HG03571 (cell line): ENCODE measurements around the gene RXRA.

Experiments
- ATAC-seq: cut with Tn5 transposase; IDR thresholded peaks from one replicate; pipeline ENCODE4 v1.9.1; 2021; ENCODE audit not compliant: unreplicated experiment

Gene RXRA

DNA sequence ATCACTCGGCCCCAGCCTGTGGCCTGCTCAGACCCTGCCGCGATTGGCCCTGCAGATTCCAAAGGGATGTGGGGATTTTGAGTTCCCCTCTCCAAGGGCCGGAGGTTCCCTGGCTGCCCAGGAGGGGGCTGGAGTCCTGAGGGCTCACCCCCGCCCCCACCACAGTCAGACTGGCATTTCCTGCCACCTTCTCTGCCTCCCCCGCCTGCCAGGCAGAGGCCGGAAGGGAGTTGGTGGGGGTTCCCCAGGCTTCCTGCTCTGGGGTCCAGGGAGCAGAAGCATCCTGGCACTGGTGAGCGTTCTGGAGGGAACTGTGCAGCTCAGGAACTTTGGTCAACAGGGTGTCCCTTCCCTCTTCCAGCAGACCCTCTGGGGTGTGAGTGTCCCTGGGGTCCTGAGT lies 70.6 kb downstream of the RXRA start:
- no peak for ATAC-seq

DNA sequence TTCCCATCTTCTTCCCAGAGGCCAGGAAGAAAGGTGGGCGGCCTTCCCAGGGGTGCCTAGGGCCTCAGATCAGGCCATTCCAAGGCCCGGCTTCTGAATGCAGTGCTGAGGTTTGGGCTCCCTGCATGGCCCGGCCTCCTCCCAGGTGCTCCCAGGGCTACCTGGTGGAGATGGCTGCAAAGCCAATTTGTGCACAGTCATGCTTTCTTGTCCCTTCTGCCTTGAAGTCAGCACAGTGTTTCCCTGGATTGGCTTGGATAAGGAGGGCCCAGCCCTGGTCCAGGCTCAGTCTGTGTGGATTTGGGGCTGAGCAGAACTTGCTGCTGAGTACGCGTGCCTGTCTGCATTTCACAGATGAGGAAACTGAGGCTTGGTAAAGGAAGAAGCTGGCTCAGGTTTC lies 72.5 kb downstream of the RXRA start:
- ATAC-seq, result no peak

DNA sequence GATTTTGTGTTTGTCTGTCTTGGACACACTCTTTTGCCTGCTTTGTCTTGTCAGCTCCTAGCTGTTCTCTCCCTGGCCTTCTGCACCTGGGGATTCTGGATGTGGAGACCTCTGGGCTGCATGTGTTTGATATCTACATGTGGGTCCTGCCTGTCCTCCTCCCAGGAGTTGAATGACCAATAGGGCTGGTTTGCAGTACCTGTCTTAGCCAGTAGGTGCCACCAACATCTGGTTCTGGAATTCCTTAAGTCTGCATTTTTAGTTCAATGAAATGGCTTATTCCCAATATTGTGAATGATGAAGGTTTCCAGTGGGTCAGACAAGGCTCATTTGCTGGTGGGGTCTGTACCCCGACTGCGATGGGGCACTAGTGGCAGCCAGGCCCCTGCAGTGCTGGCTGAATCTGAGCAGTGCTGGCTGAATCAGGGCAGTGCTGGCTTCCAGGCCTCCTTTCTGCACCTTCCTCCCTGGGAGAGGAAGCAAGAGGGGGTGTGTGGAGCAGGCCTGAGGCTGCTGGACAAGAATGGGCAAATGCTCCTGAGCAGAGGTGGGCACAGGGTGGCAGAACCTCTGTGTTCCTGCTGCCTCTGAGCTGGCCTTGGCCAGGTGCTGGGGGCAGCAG lies 73.3 kb downstream of the RXRA start:
- ATAC-seq, result no peak

DNA sequence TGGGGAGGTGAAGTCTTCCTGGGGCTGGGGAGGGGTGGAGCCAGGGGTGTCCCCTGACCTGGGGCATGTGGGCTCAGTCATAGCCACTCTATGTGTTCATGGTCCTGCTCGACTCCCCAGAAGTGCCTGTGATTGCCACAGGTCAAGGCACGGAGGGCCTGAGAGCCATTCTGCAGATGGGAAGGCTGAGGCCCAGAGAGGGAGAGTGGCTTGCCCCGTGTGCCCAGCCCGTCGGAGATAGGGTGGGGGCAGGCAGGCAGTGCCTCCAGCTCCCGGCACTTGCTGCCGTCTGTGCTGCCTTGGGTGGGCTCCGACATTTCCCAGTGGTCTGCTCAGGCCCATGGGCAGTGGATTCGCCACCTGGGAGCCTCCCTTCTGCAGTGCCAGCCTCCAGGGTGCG lies 74.0 kb downstream of the RXRA start:
- ATAC-seq, result no peak

DNA sequence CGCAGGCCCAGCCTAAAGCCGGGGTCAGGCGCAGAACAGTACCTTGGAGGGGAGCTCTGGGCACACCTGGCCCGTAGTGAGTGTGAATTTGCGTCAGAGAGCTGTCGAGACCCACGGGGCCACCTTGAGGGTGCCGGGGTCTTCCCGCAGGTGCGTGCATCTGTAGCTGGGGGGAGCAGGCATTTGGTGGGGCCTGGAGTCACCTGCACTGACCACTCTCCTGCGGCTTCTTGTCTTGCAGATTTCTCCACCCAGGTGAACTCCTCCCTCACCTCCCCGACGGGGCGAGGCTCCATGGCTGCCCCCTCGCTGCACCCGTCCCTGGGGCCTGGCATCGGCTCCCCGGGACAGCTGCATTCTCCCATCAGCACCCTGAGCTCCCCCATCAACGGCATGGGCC lies 75.1 kb downstream of the RXRA start:
- no peak for ATAC-seq

DNA sequence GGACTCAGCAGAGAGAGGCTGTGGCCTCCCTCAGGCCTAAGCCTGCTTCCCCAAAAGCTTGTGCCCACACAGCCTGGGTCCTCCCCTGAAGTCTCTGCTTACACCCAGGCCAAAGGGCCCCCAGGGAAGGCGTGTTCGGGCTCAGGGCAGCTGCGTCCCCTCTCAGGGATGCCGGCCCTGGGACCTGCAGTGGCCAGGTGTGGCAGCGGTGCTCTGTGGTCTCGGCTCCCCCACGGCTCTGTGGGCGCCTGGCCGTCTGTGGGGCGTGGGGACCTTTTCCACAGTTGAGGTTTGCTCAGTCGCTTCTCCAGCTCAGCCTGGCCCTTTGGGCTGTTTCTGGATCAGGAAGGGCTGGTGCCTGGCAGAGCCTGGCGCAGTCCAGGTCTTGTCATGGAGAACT lies 75.9 kb downstream of the RXRA start:
- no peak for ATAC-seq

DNA sequence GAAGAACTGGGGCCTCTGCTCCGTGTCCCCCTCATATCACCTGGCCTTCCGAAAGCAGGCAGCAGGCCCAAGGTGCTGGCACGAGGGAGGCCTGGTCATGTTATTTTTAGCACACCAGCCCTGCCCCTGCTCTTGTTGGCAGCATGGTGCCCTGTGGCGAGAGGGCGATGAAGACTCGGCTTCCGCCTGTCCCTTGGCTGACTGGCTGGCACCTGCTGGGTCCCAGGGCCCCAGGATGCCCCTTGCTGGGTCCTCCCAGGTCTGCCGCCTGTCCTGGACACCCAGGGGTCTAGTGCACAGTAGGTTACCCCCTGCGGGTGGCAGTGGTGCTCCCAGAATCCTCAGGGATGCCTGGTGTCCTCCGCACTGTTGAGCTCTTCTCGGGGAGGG lies 77.0 kb downstream of the RXRA start:
- no peak for ATAC-seq

DNA sequence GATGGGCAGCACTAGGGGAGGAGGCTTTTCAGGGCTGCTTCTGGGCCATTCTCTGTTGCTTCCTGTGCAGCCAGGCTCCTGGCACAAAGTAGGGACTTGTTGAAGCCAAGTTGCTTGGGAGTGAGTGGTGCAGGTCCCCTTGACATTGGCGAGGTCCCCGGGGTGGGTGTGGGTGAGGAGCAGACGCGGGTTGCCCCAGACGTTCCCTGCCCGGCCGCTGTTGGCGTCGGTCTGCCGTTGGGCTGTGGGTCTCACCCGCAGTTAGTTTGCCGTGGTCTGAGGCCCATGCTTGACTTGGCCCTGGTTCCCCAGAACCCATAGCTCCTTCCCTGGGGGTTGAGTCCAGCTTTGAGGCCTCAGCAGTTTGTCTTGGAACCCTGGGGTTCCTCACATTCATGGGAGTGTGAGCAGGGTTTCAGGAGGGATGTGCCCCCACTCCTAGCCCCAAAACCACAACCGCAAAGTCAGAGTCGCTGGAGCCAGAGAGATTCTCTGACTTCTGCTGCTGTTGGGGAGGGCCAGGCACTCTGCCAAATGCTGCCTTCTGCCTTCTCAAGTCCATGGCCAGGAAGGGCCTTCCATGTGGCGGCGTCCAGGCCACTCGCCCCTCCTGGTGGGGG lies 77.5 kb downstream of the RXRA start:
- ATAC-seq, result no peak

DNA sequence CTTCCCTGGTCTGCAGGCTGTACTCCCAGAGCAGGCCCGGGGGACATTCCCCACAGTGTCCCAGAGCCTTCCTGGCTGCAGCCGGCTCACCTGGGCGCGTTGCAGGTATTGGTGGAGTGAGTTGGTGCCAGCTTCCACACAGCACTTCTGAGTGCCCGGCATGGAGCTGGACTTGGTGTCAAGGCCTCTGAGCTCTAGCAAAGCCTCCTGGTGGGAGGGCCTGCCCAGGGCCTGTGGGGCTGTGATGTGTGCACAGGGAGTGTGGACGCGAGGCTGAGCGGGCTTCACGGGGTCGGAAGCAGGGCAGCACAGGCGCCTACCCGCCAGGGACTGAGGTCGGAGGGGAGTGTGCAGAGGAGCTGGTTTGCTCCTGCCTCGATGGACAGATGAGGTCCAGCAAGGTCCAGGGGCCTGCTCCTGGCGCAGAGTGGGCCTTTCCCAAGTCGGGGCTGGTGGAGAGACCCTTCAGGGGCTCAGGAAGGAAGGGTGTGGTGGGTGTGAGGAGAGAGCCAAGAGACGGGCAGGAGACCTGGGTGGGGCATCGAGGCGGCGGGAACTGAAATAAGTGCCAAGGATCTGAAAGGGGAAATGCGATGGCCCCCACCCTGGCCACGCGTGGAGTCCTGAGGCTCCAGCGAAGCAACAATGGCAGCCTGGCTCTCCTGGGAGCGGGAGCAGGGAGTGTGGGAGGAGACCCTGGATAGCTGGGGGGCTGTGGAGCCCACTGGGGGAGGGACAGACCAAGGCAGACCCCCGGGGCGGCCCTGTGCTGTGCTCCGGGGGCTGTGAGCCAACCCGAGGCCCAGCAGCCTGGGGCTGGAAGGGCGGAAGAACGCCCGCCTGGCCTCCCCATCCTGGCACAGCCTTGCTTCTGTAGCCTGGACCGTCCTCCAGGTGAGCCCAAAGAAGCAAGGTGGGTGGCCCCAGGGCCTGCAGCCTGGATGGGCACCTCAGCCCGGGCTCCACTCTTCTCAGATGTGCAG lies 78.4 kb downstream of the RXRA start:
- ATAC-seq, result no peak

DNA sequence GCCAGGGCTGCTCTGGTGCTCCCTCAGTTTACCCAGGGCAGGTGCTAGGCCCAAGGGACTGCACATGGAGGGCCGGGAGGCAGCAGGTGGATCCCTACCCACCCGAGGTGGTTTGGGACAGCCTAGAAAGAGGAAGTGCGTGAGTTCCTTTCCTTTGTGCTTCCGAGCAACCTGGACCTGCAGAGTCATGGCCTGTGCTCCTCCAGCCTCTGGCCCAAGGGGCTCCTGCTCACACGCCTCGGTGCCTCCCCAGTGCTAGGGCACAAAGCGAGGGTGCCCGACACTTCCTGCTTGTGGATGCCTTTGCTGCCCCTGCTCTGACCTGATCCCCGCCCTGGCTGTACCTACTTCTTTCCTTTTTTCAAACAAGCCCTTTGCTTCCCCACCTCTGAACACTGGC lies 79.3 kb downstream of the RXRA start:
- no peak for ATAC-seq

DNA sequence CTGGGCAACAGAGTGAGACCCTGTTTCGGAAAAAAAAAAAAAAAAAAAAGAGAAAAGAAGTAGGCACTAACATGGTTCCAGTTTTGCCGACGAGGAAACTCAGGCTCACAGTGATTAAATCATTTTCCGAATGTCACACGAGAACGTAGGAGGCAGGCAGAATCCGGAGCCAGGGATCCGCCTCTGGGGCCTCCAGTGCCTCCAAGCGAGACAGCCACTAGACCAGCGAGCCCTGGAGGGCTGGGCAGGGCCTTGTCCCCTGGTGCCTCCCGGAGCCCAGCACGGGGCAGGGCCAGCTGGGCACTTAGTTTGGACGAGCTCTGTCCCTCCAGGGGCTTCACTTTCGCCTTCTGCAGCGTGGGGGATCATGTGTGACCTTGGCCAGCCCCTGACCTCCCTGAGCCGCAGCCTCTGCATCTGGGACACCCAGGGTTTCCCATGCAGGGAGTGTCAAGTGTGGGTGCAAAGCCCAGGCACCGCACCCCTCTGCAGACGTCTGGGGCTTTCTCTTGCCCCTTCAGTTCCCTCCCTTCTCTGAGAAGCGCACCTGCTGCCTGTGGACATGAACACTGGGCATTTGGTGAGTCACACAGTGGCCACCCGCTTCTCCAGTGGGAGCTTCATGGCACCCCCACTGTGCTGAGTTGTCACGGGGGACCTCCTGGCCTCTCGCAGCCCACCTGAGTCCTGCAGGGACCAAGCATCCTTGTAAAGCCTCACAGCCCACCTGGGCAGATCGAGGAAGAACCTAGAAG lies 80.3 kb downstream of the RXRA start:
- ATAC-seq, result no peak

DNA sequence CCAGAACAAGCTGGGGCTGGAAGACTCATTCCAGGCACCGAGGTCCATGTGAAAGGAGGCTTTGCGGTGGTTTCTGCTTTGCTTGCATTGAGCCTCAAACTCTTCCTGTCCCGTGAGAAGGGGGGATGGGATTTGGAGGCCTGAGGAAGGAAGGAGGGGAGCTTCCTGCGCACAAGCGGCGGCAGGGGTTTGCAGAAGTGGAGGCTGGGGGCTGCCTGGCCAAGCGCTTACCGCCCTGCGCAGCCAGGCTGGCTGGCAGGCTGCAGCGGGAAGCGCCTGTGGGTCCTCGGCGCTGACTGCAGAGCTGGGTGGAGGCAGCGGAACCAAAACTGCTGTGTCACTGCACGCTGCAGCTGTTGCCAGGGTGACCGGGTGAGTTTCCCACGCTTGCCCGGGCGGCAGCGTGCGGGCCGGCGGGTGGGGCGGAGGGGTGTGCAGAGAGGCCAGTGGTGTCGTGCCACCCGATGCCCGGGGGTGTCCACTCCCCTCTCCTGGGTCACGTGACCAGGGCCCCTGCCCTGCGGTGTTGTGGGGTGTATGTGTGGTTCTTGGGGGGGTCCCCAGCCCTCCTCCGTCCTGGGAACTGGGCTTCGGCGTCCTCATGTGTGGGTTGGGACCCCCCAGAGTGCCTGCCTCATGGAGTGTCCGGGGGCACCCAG lies 81.0 kb downstream of the RXRA start:
- peak; percentile 54 for ATAC-seq

DNA sequence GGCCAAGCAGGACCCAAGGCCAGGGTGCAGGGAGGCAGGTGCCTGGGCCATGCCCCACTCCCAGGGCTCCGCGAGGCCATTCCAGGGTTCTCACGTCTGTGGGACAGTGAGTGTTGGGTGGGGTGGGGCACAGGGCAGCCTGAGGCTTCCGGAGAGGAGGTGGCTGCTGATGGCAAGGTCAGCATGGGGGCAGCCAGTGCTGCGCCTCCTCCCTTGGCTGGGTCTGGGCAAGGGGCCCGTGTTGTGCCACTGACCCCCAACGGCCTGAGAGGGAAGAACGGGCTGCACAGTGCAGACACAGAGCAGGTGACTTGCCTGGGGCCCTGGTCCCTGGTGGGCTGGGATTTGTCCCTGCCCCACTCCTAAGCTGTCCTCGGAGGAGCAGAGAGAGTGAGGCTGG lies 82.1 kb downstream of the RXRA start:
- ATAC-seq, result no peak

DNA sequence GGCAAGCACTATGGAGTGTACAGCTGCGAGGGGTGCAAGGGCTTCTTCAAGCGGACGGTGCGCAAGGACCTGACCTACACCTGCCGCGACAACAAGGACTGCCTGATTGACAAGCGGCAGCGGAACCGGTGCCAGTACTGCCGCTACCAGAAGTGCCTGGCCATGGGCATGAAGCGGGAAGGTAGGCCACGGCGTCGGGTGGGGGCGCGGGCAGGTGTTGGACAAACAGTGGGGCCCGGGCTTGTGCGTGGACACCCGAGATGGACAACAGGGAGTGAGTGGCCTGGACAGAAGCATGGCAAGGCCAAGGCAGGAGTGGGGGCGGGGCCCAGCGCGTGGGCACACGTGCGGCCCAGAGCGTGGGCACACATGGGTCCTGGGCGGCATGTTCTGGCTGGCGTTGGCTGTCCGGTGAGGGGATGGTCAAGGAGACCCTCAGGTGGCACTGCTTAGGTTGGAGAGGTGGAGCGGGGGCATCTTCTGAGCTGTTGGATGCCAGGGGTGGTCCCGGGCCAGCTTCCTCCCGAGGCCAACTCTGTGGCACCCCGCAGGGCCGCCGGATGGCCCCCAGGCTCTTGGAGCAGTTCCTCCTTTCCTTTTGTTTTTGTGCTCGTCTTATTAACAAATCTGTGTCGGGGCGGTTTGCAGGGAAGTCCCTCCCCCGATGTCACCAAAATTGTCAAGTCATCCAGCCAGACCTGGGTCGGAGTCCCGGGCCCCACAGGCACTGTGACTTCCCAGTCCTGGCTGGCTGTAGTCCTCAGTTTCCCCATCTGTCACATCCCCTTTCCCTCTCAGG lies 82.9 kb downstream of the RXRA start:
- ATAC-seq, result no peak

DNA sequence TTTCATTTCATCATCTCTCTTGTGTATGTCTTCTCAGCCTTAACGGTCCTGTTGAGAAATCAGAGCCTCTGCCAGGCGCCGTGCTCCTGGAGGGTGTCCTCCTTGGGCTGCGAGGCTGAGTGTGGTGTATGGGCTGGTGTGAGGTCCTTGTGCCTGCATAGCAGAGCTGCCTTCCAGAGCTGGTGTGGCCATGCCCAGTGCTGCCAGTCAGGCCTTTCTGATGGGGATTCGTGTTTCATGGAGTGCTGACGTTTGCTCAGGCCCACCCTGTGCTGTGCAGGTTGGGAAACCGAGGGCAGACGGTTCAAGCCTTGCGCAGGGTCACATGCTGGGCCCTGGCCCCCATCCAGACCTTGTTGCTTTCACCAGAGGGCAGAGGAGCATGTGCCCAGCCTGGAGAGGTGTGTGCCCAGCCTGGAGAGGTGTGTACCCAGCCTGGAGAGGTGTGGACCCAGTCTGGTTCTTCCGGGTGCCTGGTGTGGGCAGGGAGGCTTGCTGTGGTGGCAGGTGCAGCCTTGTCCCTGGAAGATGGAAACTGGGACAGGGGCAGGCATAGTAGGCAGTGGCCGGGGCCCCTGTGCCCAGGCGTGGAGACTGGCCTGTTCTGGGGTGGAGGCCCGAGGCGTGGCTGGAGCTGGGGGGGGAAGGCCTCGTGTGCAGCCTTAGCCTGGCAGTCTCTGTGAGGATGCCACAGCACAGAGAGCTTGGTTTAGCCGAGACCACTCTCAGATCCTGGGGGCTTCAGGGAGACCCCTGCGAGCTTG lies 84.0 kb downstream of the RXRA start:
- no peak for ATAC-seq

DNA sequence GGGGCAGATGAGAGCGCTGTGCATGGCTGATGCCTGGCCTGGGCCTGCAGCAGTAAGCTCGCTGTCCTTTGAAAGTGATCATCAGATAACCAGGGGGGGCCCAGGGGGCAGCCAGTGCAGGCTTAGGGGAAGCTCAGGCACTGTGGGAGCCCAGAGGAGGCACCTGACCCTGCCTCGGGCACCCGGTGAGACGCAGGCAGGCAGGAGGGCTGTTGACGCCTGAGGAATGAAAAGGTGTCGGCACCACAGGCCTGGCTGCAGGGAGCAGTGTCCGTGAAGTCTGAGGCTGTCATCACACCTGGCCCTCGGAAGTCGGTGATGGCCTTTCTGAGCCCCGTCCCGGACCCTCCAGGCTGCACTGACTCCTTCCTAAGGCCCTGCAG lies 84.6 kb downstream of the RXRA start:
- ATAC-seq, result no peak

DNA sequence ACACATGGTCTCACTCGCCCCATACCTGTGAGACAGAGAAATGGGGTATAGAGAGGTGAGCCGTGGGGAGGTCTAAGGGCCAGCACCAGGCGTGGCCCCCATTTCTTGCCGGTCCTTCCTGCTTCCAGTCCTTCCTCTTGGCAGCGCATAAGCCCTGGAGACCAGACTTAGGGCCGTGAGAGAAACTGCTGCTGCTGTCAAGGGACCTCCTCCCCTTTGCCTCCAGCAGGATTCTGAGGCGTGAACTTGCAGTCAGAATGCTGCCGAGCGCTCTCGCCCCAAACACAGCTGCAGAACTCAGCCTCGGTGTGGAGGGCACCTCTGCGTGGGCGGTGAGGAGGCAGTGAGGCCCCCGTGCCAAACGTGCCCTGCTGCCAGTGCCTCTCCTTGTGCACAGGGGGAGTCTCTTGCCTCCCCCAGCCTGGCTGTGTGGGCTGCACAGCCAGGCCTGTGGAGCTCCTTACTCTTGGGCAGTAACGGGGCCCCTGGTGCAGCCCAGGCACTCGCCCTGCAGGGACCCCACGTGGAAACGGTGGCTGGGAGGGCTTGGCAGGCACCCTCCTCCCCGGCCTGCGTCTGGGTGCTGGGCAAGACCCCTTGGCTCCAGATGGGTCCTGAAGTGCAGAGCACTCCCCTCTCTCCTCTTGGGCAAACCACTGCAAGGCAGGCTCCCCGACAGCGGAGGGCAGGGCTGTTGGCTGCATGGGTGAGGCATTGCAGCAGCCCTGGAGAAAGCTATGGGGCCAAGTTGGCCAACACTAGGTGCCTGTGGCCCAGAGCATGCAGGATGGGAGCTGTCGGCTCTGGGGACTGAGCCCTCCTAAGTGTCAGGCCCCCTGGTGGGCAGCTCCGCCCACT lies 85.4 kb downstream of the RXRA start:
- ATAC-seq, result no peak

DNA sequence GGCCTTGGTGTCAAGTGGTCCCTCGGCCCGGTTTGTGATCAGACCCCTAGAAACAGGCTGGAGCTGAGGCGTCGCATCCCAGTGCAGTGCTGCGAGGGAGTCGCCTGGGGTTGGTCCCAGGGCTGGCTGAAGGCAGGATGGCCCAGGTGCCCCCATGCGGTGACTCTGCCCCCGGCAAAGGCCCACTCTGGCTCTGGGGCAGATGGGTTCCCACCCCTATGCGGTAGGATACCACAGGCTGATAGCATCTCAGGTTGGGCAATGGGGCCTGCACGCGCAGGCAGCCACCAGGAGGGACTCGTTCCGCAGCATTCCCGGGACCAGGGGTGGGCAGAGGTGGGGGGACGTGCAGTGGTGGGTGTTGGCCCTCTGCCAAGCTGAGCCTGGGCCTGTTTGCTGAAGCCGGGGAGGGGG lies 86.0 kb downstream of the RXRA start:
- no peak for ATAC-seq
